GM12892 (cell line): ENCODE measurements around the gene LENEP.

Experiments used
- POLR2AphosphoS5 ChIP-seq: IDR thresholded peaks from 2 replicates; pipeline ENCODE4 v1.6.1; 2011; ENCODE audit warnings: low read depth, low read length, control low read depth
- TAF1 ChIP-seq: IDR thresholded peaks from 2 replicates; pipeline ENCODE4 v1.6.1; 2011; ENCODE audit warnings: low read depth, mild to moderate bottlenecking, control low read depth, low read length, borderline replicate concordance

- TF ChIP-seq TAF1 (no peak), POLR2AphosphoS5 (no peak)
These were observed 25.9 kb upstream of the LENEP start for GRCh38 chr1:154967331-154967950.
